HK-2 (cell line): ENCODE data around the gene SP100.

Source experiments
- DNase-seq: peaks from one replicate; pipeline ENCODE4 v3.0.0-alpha.2; 2018; ENCODE audit not compliant: unreplicated experiment

SP100 gene

GRCh38 chr2:230541934-230542380 lies 126.0 kb downstream of the SP100 start:
- no peak for DNase-seq

DNA sequence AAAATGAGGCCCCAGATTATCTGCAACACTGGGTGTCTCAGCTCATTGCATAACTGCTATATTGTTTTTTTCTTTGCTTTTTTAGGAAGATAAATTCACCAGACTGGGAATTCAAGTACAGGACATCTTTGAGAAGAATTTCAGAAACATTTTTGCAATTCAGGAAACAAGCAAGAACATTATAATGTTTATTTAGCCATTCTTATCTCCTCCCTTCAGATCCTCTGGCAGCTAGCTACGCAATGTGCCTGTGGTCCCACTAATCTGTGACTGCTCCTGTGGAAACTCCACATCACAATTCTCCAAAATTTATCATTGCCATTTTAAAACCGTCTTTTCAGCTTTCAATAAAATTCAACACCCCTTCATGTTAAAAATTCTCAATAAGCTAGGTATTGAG lies 126.8 kb downstream of the SP100 start:
- no peak for DNase-seq

GRCh38 chr2:230552181-230552580 lies 136.2 kb downstream of the SP100 start:
- peak; percentile 5 for DNase-seq

DNA sequence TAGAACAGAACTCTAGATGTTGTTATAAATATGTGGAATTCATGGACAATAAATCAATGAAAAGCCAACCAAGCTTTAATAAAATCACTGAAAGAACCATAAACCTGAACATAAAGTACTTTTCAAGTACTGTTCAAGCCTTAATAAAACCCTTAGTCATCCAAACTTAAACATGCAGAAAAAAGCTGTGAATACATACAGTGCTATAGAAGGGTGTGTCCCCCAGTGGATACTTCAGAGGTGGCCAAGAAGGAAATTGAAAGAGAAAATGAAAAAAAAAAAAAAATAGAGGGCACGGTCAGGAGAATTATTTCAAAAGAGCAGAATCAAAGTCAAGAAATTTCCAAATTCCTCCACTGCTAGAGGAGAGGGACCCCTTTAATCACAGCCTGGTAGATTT lies 141.1 kb downstream of the SP100 start:
- DNase-seq: no peak

GRCh38 chr2:230564805-230565779 lies 149.1 kb downstream of the SP100 start:
- DNase-seq: no peak

GRCh38 chr2:230569298-230569697 lies 153.3 kb downstream of the SP100 start:
- no peak for DNase-seq

DNA sequence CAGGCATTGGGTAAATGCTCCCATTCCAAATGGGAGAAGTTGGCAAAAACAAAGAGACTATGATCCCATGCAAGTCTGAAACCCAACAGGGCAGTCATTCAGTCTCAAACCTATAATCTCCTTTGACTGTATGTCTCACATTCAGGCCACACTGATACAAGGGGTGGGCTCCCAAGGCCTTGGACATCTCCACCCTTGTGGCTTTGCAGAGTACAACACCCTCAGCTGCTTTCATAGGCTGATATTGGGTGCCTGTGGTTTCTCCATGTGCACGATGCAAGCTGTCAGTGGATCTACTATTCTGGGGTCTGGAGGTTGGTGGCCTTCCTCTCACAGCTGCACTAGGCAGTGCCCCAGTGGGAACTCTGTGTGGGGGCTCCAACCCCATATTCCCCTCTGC lies 155.0 kb downstream of the SP100 start:
- no peak for DNase-seq

- no peak for DNase-seq
These were observed 159.8 kb downstream of the SP100 start for GRCh38 chr2:230575642-230576324.

DNA sequence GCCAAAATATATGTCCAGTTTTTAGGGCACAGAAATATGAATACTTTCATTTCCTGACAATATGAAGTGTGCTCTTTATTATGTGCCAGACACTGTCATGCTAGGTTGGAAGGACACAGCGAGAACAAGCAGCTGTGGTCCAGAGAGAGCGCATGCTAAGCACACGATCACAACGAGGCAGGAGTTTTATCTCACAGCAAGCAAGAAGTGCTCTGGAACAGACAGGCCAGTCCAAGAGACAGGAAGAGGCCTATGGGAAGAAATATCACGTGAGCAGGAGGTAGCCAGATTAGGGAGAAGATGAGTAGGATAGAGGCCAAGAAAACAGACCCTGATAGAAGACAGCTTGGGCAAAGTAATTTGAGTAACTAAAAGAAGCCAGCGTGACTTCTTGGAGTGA lies 161.1 kb downstream of the SP100 start:
- no peak for DNase-seq

GRCh38 chr2:230578106-230578505 lies 162.1 kb downstream of the SP100 start:
- DNase-seq: no peak

DNA sequence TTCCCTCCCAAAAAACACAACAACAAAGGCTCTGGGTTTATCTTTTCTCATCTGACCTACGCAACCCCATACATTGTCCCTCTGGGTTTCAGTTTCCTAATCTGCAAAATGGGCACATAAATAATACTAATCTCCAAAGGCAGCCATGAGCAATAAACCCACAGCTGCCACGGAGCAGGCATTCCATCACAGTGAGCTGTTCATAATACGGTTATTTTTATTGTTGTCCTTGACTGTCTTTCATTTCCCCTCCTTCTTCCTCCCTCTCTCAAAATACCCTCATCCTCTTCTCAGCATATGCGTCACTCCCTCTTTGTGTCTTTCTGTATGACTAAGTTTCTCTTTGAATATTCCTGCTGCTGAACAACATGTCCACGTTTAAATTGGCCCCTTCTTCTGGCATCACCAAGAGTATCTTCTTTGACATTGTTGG lies 166.9 kb downstream of the SP100 start:
- no peak for DNase-seq

- DNase-seq: no peak
These were observed 167.6 kb downstream of the SP100 start for GRCh38 chr2:230583581-230583980.

GRCh38 chr2:230586328-230586982 lies 170.5 kb downstream of the SP100 start:
- no peak for DNase-seq

GRCh38 chr2:230589025-230589424 lies 173.0 kb downstream of the SP100 start:
- DNase-seq: no peak

DNA sequence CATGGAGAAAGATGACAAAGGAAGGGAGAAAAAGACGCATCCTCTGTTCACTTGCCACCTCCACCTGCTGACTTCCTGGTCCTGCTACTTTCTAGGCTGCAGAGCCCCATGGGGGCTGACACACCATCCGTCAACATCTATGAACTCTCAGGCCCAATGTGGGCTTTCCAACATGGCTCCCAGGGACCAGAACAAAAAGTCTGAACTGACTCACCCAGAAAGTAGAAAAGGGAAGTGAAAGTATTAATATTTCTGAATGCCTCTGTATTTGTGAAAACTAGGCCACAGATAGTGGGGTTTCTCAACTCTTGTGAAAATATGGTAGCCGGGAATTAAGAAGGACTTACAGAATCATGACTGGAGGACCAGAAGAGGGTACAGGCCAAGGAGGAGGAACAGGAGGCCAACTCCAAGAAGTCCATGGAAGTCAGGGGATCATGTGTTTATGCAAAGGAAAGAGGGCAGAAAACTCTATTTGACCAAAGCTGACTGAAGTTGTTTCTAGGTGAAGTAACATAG lies 173.6 kb downstream of the SP100 start:
- no peak for DNase-seq

- no peak for DNase-seq
These were observed 174.3 kb downstream of the SP100 start for GRCh38 chr2:230590333-230590732.

DNA sequence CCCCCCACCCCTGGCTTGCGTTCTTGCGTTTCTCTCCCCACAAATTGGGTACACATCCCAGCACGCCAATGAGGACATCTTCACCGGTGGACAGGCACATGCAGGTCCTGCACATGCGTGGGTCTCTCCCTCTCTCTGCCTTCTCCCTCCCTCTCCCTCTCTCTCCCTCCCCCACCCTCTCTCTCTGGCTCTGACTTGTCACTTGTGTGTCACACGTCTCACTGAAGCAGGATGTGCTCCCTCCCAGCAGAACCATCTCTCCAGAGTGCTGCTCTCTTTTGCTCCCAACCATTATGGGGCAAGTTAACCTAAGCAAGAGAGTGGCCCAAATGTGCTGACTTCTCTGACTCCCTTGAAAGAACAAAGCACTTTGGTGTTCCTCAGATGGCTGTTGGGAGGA lies 175.8 kb downstream of the SP100 start:
- no peak for DNase-seq

- DNase-seq: no peak
These were observed 176.8 kb downstream of the SP100 start for GRCh38 chr2:230592775-230593174.
